HG02981 (cell line): ENCODE measurements around the gene PLAAT1.

Experiments used
- ATAC-seq: cut with Tn5 transposase; IDR thresholded peaks from one replicate; pipeline ENCODE4 v1.9.1; 2021; ENCODE audit warnings: mild to moderate bottlenecking, moderate library complexity; ENCODE audit not compliant: unreplicated experiment

PLAAT1 gene

GRCh38 chr3:193250492-193250891 is 9.5 kb downstream of the PLAAT1 start:
- ATAC-seq = no peak

- no peak for ATAC-seq
Measured at GRCh38 chr3:193253986-193254660, 13.1 kb downstream of the PLAAT1 start.

GRCh38 chr3:193261970-193262369 is 20.9 kb downstream of the PLAAT1 start:
- ATAC-seq = no peak

- no peak for ATAC-seq
Measured at GRCh38 chr3:193262707-193263106, 21.7 kb downstream of the PLAAT1 start.

- no peak for ATAC-seq
Measured at GRCh38 chr3:193269343-193270028, 28.5 kb downstream of the PLAAT1 start.

- no peak for ATAC-seq
Measured at GRCh38 chr3:193270451-193270850, 29.4 kb downstream of the PLAAT1 start.

- no peak for ATAC-seq
Measured at GRCh38 chr3:193271101-193271840, 30.2 kb downstream of the PLAAT1 start.

GRCh38 chr3:193292386-193292785 is 51.4 kb downstream of the PLAAT1 start:
- ATAC-seq = no peak

- ATAC-seq = no peak
Measured at GRCh38 chr3:193295985-193296384, 55.0 kb downstream of the PLAAT1 start.

GRCh38 chr3:193297421-193297820 is 56.4 kb downstream of the PLAAT1 start:
- no peak for ATAC-seq

- no peak for ATAC-seq
Measured at GRCh38 chr3:193301433-193301832, 60.4 kb downstream of the PLAAT1 start.

- ATAC-seq = no peak
Measured at GRCh38 chr3:193305356-193305755, 64.3 kb downstream of the PLAAT1 start.

- no peak for ATAC-seq
Measured at GRCh38 chr3:193310914-193311723, 70.1 kb downstream of the PLAAT1 start.

- no peak for ATAC-seq
Measured at GRCh38 chr3:193313061-193313958, 72.3 kb downstream of the PLAAT1 start.

GRCh38 chr3:193314161-193314560 is 73.1 kb downstream of the PLAAT1 start:
- no peak for ATAC-seq

- no peak for ATAC-seq
Measured at GRCh38 chr3:193317682-193318300, 76.8 kb downstream of the PLAAT1 start.
